Measurements from ENCODE around the gene RNU1-3. TPM values are rescaled to one million over a fixed set of nuclear protein-coding genes. Genes with fewer than 3 reads are reported as not detected.
"Not testable (repeated sequence)": the region's sequence is repeated elsewhere in the genome, so short reads cannot be mapped to it uniquely, and the experiment has no call there.

RNU1-3 gene
- total RNA-seq, 1 experiment from 2014 or later: 1,685 TPM

DNA sequence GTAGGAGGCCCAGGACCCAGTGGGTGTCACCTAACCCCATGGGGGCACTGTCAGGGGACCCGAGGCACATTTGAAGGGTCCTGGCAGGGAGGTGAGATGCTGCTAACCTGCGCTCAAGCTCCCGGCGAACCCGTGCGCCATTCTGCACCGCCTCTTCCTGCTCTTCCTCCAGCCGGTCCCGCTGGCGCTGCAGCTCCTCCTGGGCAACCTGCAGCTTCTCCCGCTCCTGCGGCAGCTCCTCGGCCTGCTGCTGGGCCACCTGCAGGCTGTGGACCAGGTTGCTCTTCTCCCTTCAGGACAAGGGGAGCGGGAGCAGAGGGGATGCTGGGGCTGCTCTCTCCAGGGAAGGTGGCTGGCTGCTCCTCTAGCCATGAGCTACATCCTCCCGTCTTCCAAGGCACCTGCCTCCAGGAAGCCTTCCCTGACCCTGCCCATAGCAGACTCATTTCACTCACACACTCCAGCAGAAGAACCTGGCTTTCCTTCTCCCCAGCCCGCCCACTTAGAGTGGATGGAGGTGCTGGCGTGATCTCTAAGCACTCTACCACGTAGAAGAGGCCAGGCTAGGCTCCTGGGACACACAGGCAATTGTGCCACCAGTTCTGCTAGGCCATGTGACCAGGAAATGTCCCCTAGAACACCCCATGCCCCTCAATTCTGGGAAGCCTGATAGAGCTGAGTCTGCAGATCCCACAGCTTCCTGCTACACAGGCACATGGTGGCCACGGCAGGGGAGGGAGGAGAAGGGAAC lies 38.2 kb downstream of the RNU1-3 start:
- ATAC-seq (no peak), DNase-seq (ENCODE audit: low read depth, low spot score) (no peak)
- no peaks in the 10 kb centered on the region for H3K4me1 ChIP-seq (ENCODE audit: control insufficient read depth in 1 of 2, insufficient read depth in 2 of 2, low read length in 2 of 2)
- H3K4me3 ChIP-seq (replicated peaks in 1 of 2; ENCODE audit: low read depth in 1 of 2, low read length in 2 of 2): no peak overlapping the region
- BruUV-seq (replicated peaks): no TSS peak
- intact Hi-C loops (cut with micrococcal nuclease): no loop called here
- peak overlapping the region; percentile 5; the same call in 1 of the 2 replicates for H3K27ac ChIP-seq (ENCODE audit: low read depth, low read length)
- H3K9me2 ChIP-seq (ENCODE audit: insufficient read depth): no peaks in the 10 kb centered on the region
- no peak overlapping the region for H2AFZ ChIP-seq (ENCODE audit: low read depth, low read length, poor library complexity, severe bottlenecking)
- H3K4me2 ChIP-seq (ENCODE audit: low read length): no peak overlapping the region
- no peaks in the 10 kb centered on the region for H3K79me2 ChIP-seq (ENCODE audit: insufficient read depth, low read length)
- TF ChIP-seq TCF7L2 (IDR thresholded peaks at IDR 0.05; ENCODE audit: borderline replicate concordance, extremely low read depth, insufficient read depth, insufficient read length): no peak
- no peak for TF ChIP-seq RAD21 (IDR thresholded peaks at IDR 0.05; ENCODE audit: low read depth)
- no peak for TF ChIP-seq ZNF274 (IDR thresholded peaks at IDR 0.05; ENCODE audit: low read depth, low read length)
- no peak for TF ChIP-seq REST (IDR thresholded peaks at IDR 0.05; ENCODE audit: low read depth)
- 0 out of 6 replicates have a peak, but pooled peaks of 1 of the 3 experiments have one; percentile 0 for TF ChIP-seq CTCF (IDR thresholded peaks at IDR 0.05 in 2 of 3, conservative IDR thresholded peaks at IDR 0.05 in 1 of 3; ENCODE audit: borderline replicate concordance in 1 of 3, insufficient read depth in 1 of 3, low read depth in 2 of 3, low read length in 2 of 3)
- no peak for TF ChIP-seq ATF3 (IDR thresholded peaks at IDR 0.05)
- no peak for TF ChIP-seq SIN3A (IDR thresholded peaks at IDR 0.05; ENCODE audit: low read depth)
- no peaks in the 10 kb centered on the region for H3K27me3 ChIP-seq (ENCODE audit: insufficient read depth, low read length)
- H3K9me3 ChIP-seq (ENCODE audit: control insufficient read depth in 1 of 2, insufficient read depth in 1 of 2, low read depth in 1 of 2, low read length in 2 of 2): no peaks in the 10 kb centered on the region
- POLR2A ChIA-PET: no interaction called here
- H4K20me1 ChIP-seq (ENCODE audit: insufficient read depth): no peaks in the 10 kb centered on the region
- no peak overlapping the region for H3K9ac ChIP-seq (ENCODE audit: low read length)
- CTCF ChIA-PET: no interaction called here
- RAD21 ChIA-PET (ENCODE audit: low non-redundant PET in 1 of 2, low total read pairs in 2 of 2, uncharacterized antibody in 2 of 2, unreplicated experiment in 2 of 2): no interaction called here
- peaks cover 38 to 53% of the 10 kb centered on the region in 2 experiments; a peak in 3 of 4 replicates for H3K36me3 ChIP-seq (ENCODE audit: control insufficient read depth in 1 of 2, insufficient read depth in 2 of 2, low read length in 2 of 2)

DNA sequence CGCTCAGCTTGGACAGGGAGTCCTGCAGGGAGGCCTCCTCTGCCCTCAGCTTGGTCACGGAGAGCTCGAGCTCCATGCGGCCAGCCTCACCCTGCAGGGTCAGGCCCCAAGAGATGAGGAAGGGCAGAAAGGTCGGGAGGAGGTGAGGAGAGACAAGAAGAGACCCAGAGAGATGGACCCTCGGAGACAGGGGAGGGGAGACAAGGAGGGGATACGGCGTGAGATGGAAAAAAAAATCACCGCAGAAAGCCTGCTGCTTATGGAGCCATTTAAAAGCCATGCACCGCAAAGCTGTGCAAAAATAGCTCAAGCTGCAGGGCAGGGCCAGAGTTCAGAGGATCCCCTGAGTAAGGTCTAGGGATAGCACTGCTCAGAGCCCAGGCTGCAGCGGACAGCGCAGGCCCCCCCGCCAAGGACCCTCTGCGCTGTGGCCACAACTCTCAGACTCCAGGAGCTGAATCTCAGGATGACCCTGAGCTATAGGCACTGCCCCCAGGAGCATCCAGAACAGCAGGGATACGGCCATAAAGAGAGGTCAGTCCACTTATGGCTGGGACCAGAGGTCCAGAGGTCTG lies 40.3 kb downstream of the RNU1-3 start:
- H3K27me3 ChIP-seq (ENCODE audit: insufficient read depth, low read length); DNase-seq (ENCODE audit: low read depth, low spot score); H3K9me3 ChIP-seq (ENCODE audit: control insufficient read depth in 1 of 2, insufficient read depth in 1 of 2, low read depth in 1 of 2, low read length in 2 of 2); H4K20me1 ChIP-seq (ENCODE audit: insufficient read depth); intact Hi-C loops (cut with micrococcal nuclease); ATAC-seq; H3K9ac ChIP-seq (ENCODE audit: low read length); H3K4me3 ChIP-seq (replicated peaks in 1 of 2; ENCODE audit: low read depth in 1 of 2, low read length in 2 of 2); BruUV-seq (replicated peaks); H3K27ac ChIP-seq (ENCODE audit: low read depth, low read length); RAD21 ChIA-PET (ENCODE audit: low non-redundant PET in 1 of 2, low total read pairs in 2 of 2, uncharacterized antibody in 2 of 2, unreplicated experiment in 2 of 2); H3K79me2 ChIP-seq (ENCODE audit: insufficient read depth, low read length); H3K9me2 ChIP-seq (ENCODE audit: insufficient read depth); H2AFZ ChIP-seq (ENCODE audit: low read depth, low read length, poor library complexity, severe bottlenecking); H3K4me2 ChIP-seq (ENCODE audit: low read length); H3K4me1 ChIP-seq (ENCODE audit: control insufficient read depth in 1 of 2, insufficient read depth in 2 of 2, low read length in 2 of 2): not testable (repeated sequence)
- POLR2A ChIA-PET: interaction anchor here (1.5 kb wide), 1 partner anchor 14 kb away, joined by 3 read pairs; the partner anchor contains the start of gene NBPF1
- H3K36me3 ChIP-seq (ENCODE audit: control insufficient read depth in 1 of 2, insufficient read depth in 2 of 2, low read length in 2 of 2): peaks cover 24 to 46% of the 10 kb centered on the region in 2 experiments; a peak in 3 of 4 replicates
- CTCF ChIA-PET: interaction anchor here (1.0 kb wide), 1 partner anchor 14 kb away, joined by 3 read pairs; no protein-coding TSS in a partner anchor

Data from HCT116 (cell line).